NCI-H748 (cell line): ENCODE measurements around the gene STK35.
"Not testable (repeated sequence)": the region's sequence is repeated elsewhere in the genome, so short reads cannot be mapped to it uniquely, and the experiment has no call there.

Experiments used
- DNase-seq: peaks from one replicate; lab custom pipeline; 2025; ENCODE audit not compliant: unreplicated experiment; lab: John Stamatoyannopoulos, UW

The STK35 gene

GRCh38 chr20:2156666-2157624, 55.3 kb downstream of the STK35 start:
- DNase-seq = no peak

- DNase-seq = no peak
Observed at GRCh38 chr20:2162125-2162822, 60.6 kb downstream of the STK35 start.

GRCh38 chr20:2162823-2163166, 61.2 kb downstream of the STK35 start:
- DNase-seq = no peak

- DNase-seq = no peak
Observed at GRCh38 chr20:2163312-2163711, 61.7 kb downstream of the STK35 start.

- no peak for DNase-seq
Observed at GRCh38 chr20:2163757-2164156, 62.1 kb downstream of the STK35 start.

- no peak for DNase-seq
Observed at GRCh38 chr20:2164421-2164820, 62.8 kb downstream of the STK35 start.

GRCh38 chr20:2164966-2165365, 63.3 kb downstream of the STK35 start:
- no peak for DNase-seq

- no peak for DNase-seq
Observed at GRCh38 chr20:2165871-2166270, 64.2 kb downstream of the STK35 start.

- no peak for DNase-seq
Observed at GRCh38 chr20:2167112-2167511, 65.5 kb downstream of the STK35 start.

GRCh38 chr20:2168946-2169345, 67.3 kb downstream of the STK35 start:
- DNase-seq = no peak

GRCh38 chr20:2169456-2170088, 67.9 kb downstream of the STK35 start:
- DNase-seq = no peak

GRCh38 chr20:2170404-2170803, 68.8 kb downstream of the STK35 start:
- no peak for DNase-seq

GRCh38 chr20:2171266-2171790, 69.7 kb downstream of the STK35 start:
- no peak for DNase-seq

GRCh38 chr20:2171840-2172239, 70.2 kb downstream of the STK35 start:
- not testable (repeated sequence) for DNase-seq

GRCh38 chr20:2172305-2173175, 70.9 kb downstream of the STK35 start:
- peak; percentile 82 for DNase-seq

- DNase-seq = no peak
Observed at GRCh38 chr20:2173186-2173585, 71.6 kb downstream of the STK35 start.

- DNase-seq = no peak
Observed at GRCh38 chr20:2174067-2174466, 72.4 kb downstream of the STK35 start.

GRCh38 chr20:2176946-2177345, 75.3 kb downstream of the STK35 start:
- no peak for DNase-seq

- no peak for DNase-seq
Observed at GRCh38 chr20:2178318-2179232, 76.9 kb downstream of the STK35 start.

- no peak for DNase-seq
Observed at GRCh38 chr20:2179233-2179580, 77.6 kb downstream of the STK35 start.
